SU-DHL-6 (cell line): ENCODE measurements around the gene WAS.
"Not testable (repeated sequence)": the region's sequence is repeated elsewhere in the genome, so short reads cannot be mapped to it uniquely, and the experiment has no call there.

Source experiments
- H2AFZ ChIP-seq: fragments of 200-600 bp; sonication (generic); 2 replicates; pipeline ENCODE4 v1.6.1; 2014; ENCODE audit warnings: low read depth, mild to moderate bottlenecking, moderate library complexity, mixed read lengths, antibody characterized with exemption, low read length; ENCODE audit not compliant: severe bottlenecking
- H3F3A ChIP-seq: fragments of 200-600 bp; shearing (Covaris generic); 2 replicates; pipeline ENCODE4 v1.6.0; 2016; ENCODE audit warnings: antibody characterized with exemption, mild to moderate bottlenecking; ENCODE audit not compliant: insufficient read depth
- H3K27ac ChIP-seq: fragments of 200-600 bp; sonication (generic); 2 replicates; pipeline ENCODE4 v1.5.1; 2016; ENCODE audit warnings: low read depth, mild to moderate bottlenecking, low read length, moderate library complexity, mixed read lengths
- H3K27me3 ChIP-seq: fragments of 200-600 bp; sonication (generic), shearing (Covaris generic); 2 replicates; pipeline ENCODE4 v1.6.0; 2014; ENCODE audit warnings: mild to moderate bottlenecking, low read length
- H3K36me3 ChIP-seq: fragments of 200-600 bp; sonication (generic); 2 replicates; pipeline ENCODE4 v1.6.1; 2014; ENCODE audit warnings: mild to moderate bottlenecking, low read length, mixed read lengths
- H3K4me2 ChIP-seq: fragments of 300-600, 200-600 bp; shearing (Covaris generic), sonication (generic); 2 replicates; pipeline ENCODE4 v1.6.0; 2014; ENCODE audit warnings: low read length, low read depth, mild to moderate bottlenecking; ENCODE audit not compliant: poor library complexity, severe bottlenecking
- H3K4me3 ChIP-seq: fragments of 200-600 bp; sonication (generic); 2 replicates; pipeline ENCODE4 v1.5.1; 2014; ENCODE audit warnings: antibody characterized with exemption, low read length, mild to moderate bottlenecking, mixed read lengths; ENCODE audit not compliant: insufficient read depth, poor library complexity, severe bottlenecking
- H3K79me2 ChIP-seq: fragments of 200-600 bp; sonication (generic); 2 replicates; pipeline ENCODE4 v1.6.1; 2014; ENCODE audit warnings: mild to moderate bottlenecking, low read length, moderate library complexity; ENCODE audit not compliant: insufficient read depth
- H3K9ac ChIP-seq: fragments of 200-600 bp; sonication (generic); 2 replicates; pipeline ENCODE4 v1.7.0; 2014; ENCODE audit warnings: mild to moderate bottlenecking, low read length
- H3K9me2 ChIP-seq: fragments of 200-600 bp; sonication (generic); replicated peaks from 2 replicates; pipeline ENCODE4 v1.6.1; 2014; ENCODE audit warnings: low read length; ENCODE audit not compliant: insufficient read depth
- H3K9me3 ChIP-seq: fragments of 200-600 bp; sonication (generic); 2 replicates; pipeline ENCODE4 v1.6.1; 2014; ENCODE audit warnings: low read length, mixed read lengths; ENCODE audit not compliant: insufficient read depth
- H4K20me1 ChIP-seq: fragments of 200-600 bp; sonication (generic); 2 replicates; pipeline ENCODE4 v1.6.1; 2014; ENCODE audit warnings: low read depth, mild to moderate bottlenecking, antibody characterized with exemption, low read length, moderate library complexity, mixed read lengths
- CTCF ChIP-seq: fragments of 200-600 bp; sonication (generic); IDR thresholded peaks from one replicate; pipeline ENCODE4 v1.5.1; 2017; ENCODE audit warnings: antibody characterized with exemption, mild to moderate bottlenecking, low read length, moderate library complexity; ENCODE audit not compliant: insufficient read depth, poor library complexity, severe bottlenecking
- EZH2phosphoT487 ChIP-seq: fragments of 200-600 bp; sonication (generic), shearing (Covaris generic); conservative IDR thresholded peaks from 2 replicates; pipeline ENCODE4 v1.6.1; 2018; ENCODE audit warnings: mild to moderate bottlenecking, antibody characterized with exemption, low read length, moderate library complexity, mixed read lengths

WAS gene

GRCh38 chrX:48688531-48689150 lies 5.0 kb downstream of the WAS start:
- Histone ChIP-seq H3K9me3 (no peaks in the 10 kb centered on the region), H3F3A (no peaks in the 10 kb centered on the region), H2AFZ (no peak overlapping the region), H4K20me1 (no peaks in the 10 kb centered on the region), H3K9ac (no peak overlapping the region), H3K4me2 (no peak overlapping the region), H3K36me3 (no peaks in the 10 kb centered on the region; the same call in 1 of the 2 replicates), H3K27ac (no peak overlapping the region), H3K4me3 (no peak overlapping the region), H3K27me3 (no peaks in the 10 kb centered on the region), H3K9me2 (no peaks in the 10 kb centered on the region), H3K79me2 (peaks cover 16% of the 10 kb centered on the region)
- no peak for TF ChIP-seq EZH2phosphoT487
- TF ChIP-seq CTCF, result no peak

GRCh38 chrX:48689208-48689920 lies 5.8 kb downstream of the WAS start:
- Histone ChIP-seq H3K36me3 (no peaks in the 10 kb centered on the region; the same call in 1 of the 2 replicates), H2AFZ (no peak overlapping the region), H3K9ac (no peak overlapping the region), H4K20me1 (no peaks in the 10 kb centered on the region), H3K27me3 (no peaks in the 10 kb centered on the region), H3K9me3 (no peaks in the 10 kb centered on the region), H3K4me2 (no peak overlapping the region), H3K79me2 (peaks cover 11% of the 10 kb centered on the region; the same call in 1 of the 2 replicates), H3K9me2 (no peaks in the 10 kb centered on the region), H3K27ac (no peak overlapping the region), H3F3A (no peaks in the 10 kb centered on the region), H3K4me3 (no peak overlapping the region)
- no peak for TF ChIP-seq EZH2phosphoT487

- H3K9me2 ChIP-seq, H3K9ac ChIP-seq, H3K9me3 ChIP-seq, H3K36me3 ChIP-seq, H2AFZ ChIP-seq, H4K20me1 ChIP-seq, H3K4me2 ChIP-seq, H3F3A ChIP-seq, H3K4me3 ChIP-seq, H3K27me3 ChIP-seq, H3K27ac ChIP-seq, H3K79me2 ChIP-seq: not testable (repeated sequence)
Measured at GRCh38 chrX:48691746-48692145, 8.1 kb downstream of the WAS start.

- no peaks in the 10 kb centered on the region for H4K20me1 ChIP-seq
- H3K36me3 ChIP-seq, result no peaks in the 10 kb centered on the region
- no peak for TF ChIP-seq CTCF
- TF ChIP-seq EZH2phosphoT487, result no peak
- H3K79me2 ChIP-seq, result peaks cover 27% of the 10 kb centered on the region
- no peak overlapping the region for H3K9ac ChIP-seq
- no peaks in the 10 kb centered on the region for H3K27me3 ChIP-seq
- H3K4me2 ChIP-seq, result no peak overlapping the region
- no peak overlapping the region for H3K27ac ChIP-seq
- no peaks in the 10 kb centered on the region for H3K9me3 ChIP-seq
- no peaks in the 10 kb centered on the region for H3K9me2 ChIP-seq
- H3F3A ChIP-seq, result no peaks in the 10 kb centered on the region
- H2AFZ ChIP-seq, result no peak overlapping the region
- no peak overlapping the region for H3K4me3 ChIP-seq
Measured at GRCh38 chrX:48694776-48695533, 11.4 kb downstream of the WAS start.
